ENCODE data around the gene IRS1. TPM values are rescaled to one million over a fixed set of nuclear protein-coding genes. Genes with fewer than 3 reads are reported as not detected.

IRS1 gene
- total RNA-seq, 1 donor from 2014 or later, result 3.2 TPM

DNA sequence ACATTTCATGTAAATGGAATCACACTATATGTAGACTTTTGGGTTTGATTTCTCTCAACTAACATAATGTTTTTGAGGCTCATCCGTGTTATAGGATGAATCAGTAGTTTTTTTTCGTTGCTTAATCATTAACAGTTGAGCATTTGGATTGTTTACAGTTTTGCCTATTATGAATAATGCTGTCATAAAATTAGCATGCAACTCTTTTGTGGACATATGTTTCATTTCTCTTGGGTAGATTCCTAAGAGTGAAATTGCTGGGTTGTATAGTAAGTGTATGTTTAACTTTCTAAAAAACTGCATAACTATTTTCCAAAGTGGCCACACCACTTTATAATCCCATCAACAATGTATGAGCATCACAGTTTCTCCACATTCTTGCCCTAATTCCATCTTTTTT lies 28.6 kb upstream of the IRS1 start:
- Mint-ChIP-seq H3K4me1 (peaks cover 20% of the 10 kb centered on the region), H3K36me3 (ENCODE audit: low read depth) (peaks cover 18% of the 10 kb centered on the region), H3K4me3 (no peak overlapping the region), H3K9me3 (peaks cover 3% of the 10 kb centered on the region), H3K27me3 (no peaks in the 10 kb centered on the region), H3K27ac (no peak overlapping the region)
- POLR2A ChIA-PET, result interaction anchor here (0.6 kb wide), 1 partner anchor 7 kb away, joined by 3 read pairs; the partner anchor contains the start of gene RHBDD1
- TF ChIP-seq CTCF (IDR thresholded peaks at IDR 0.05), result no peak
- CTCF ChIA-PET, result interaction anchor here (0.7 to 1.3 kb wide), 3 partner anchors 26 to 296 kb away, joined by 3 to 6 read pairs (median 3); no protein-coding TSS in a partner anchor
- ATAC-seq (ENCODE audit: low read depth) (no peak), DNase-seq (no peak)
- intact Hi-C loops (cut with micrococcal nuclease), result loop anchor here (5.0 kb wide), 1 partner anchor 34 kb away; no protein-coding TSS in a partner anchor

- Mint-ChIP-seq H3K9me3 (peaks cover 3% of the 10 kb centered on the region), H3K36me3 (ENCODE audit: low read depth) (peaks cover 3% of the 10 kb centered on the region), H3K27me3 (no peaks in the 10 kb centered on the region), H3K27ac (no peak overlapping the region), H3K4me3 (no peak overlapping the region), H3K4me1 (peaks cover 19% of the 10 kb centered on the region)
- ATAC-seq (ENCODE audit: low read depth), result no peak
- DNase-seq, result no peak
- CTCF ChIA-PET, result interaction anchor here (1.0 to 2.2 kb wide), 2 partner anchors 22 to 142 kb away, joined by 3 to 10 read pairs; no protein-coding TSS in a partner anchor
- POLR2A ChIA-PET, result no interaction called here
- intact Hi-C loops (cut with micrococcal nuclease), result loop anchor here (5.0 kb wide), 1 partner anchor 37 kb away; no protein-coding TSS in a partner anchor
- TF ChIP-seq CTCF (IDR thresholded peaks at IDR 0.05), result no peak
These were observed 25.4 kb upstream of the IRS1 start for GRCh38 chr2:226825056-226825455.

GRCh38 chr2:226818930-226819329 lies 19.3 kb upstream of the IRS1 start:
- Mint-ChIP-seq H3K4me1 (no peaks in the 10 kb centered on the region), H3K9me3 (peaks cover 3% of the 10 kb centered on the region), H3K4me3 (no peak overlapping the region), H3K27ac (no peak overlapping the region), H3K36me3 (ENCODE audit: low read depth) (peaks cover 3% of the 10 kb centered on the region), H3K27me3 (peaks cover 2% of the 10 kb centered on the region)
- DNase-seq, result no peak
- CTCF ChIA-PET, result no interaction called here
- no peak for ATAC-seq (ENCODE audit: low read depth)
- intact Hi-C loops (cut with micrococcal nuclease), result no loop called here
- TF ChIP-seq CTCF (IDR thresholded peaks at IDR 0.05), result no peak
- POLR2A ChIA-PET, result no interaction called here

DNA sequence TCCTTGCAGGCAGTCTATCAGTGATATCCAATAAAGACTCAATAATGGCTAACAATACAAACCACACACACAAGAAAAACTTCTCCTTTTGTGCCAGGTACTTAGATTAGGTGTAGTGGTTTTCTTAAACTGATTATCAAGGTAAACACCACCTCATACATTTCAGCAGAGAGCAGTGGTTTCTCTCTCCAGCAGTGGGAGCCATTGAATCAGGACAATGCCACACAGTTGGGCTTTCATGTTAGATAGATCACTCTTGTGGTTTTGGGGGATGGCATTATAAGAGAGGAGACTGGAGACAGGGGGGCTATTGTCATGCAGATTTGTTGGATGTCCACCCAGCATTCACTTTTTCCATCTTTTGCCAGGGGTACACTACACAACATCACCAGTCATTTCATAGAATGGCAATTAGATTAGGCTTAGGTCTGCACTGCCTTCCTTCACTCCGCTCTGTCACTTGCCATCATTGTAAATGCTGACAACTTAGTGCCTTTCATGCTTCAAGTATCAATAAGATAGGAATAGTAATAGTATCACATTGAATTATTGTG lies 13.6 kb upstream of the IRS1 start:
- Mint-ChIP-seq H3K27me3 (peaks cover 20% of the 10 kb centered on the region), H3K9me3 (peaks cover 1% of the 10 kb centered on the region), H3K4me3 (no peak overlapping the region), H3K36me3 (ENCODE audit: low read depth) (no peaks in the 10 kb centered on the region), H3K27ac (no peak overlapping the region), H3K4me1 (no peaks in the 10 kb centered on the region)
- intact Hi-C loops (cut with micrococcal nuclease), result loop anchor here (1.0 kb wide), 1 partner anchor 172 kb away; no protein-coding TSS in a partner anchor
- ChIA-PET POLR2A (no interaction called here), CTCF (no interaction called here)
- ATAC-seq (ENCODE audit: low read depth) (no peak), DNase-seq (no peak)
- no peak for TF ChIP-seq CTCF (IDR thresholded peaks at IDR 0.05)

DNA sequence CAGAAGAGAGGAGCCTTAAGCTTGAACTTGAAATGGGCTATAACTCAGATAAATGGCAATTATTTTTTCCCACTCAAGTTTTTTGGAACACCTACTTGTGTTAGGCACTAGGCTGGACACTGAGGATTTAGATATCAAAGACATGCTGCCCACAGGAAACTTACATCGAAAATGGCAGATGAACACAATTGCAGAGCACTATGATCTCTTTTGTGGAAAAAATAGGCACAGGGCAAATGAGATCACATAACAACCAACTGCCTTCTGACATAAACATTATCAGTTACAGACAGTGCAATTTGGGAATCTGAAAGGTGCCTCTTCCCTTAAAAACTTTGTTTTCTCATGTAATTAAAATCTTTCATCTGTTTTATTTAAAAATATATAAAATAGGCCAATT lies 3.8 kb upstream of the IRS1 start:
- POLR2A ChIA-PET, result interaction anchor here (2.4 kb wide), 1 partner anchor 32 kb away, joined by 16 read pairs; the partner anchor contains the start of gene RHBDD1
- H3K9me3 Mint-ChIP-seq, result no peaks in the 10 kb centered on the region
- CTCF ChIA-PET, result interaction anchor here (1.0 to 6.0 kb wide), 14 partner anchors 22 to 1141 kb away, joined by 3 to 59 read pairs (median 8); partner anchors contain the start of gene RHBDD1
- no peak for TF ChIP-seq CTCF (IDR thresholded peaks at IDR 0.05)
- intact Hi-C loops (cut with micrococcal nuclease), result loop anchor here (5.0 to 10.0 kb wide), 3 partner anchors 431 to 1761 kb away; partner anchors contain the start of gene DOCK10
- no peak for DNase-seq
- no peak overlapping the region for H3K4me3 Mint-ChIP-seq
- ATAC-seq (ENCODE audit: low read depth), result no peak
- H3K36me3 Mint-ChIP-seq (ENCODE audit: low read depth), result no peaks in the 10 kb centered on the region
- peaks cover 17% of the 10 kb centered on the region for H3K27me3 Mint-ChIP-seq
- peaks cover 22% of the 10 kb centered on the region for H3K4me1 Mint-ChIP-seq
- no peak overlapping the region for H3K27ac Mint-ChIP-seq
